T-helper 22 cell (primary cell): ENCODE measurements around the gene PCIF1.
A peak's percentile ranks its signal among the peaks of the same experiment; 100 is the strongest.
"Not testable (repeated sequence)": the region's sequence is repeated elsewhere in the genome, so short reads cannot be mapped to it uniquely, and the experiment has no call there.

ENCODE experiments used
- DNase-seq: peaks from one replicate; pipeline ENCODE4 v3.0.0-alpha.2; 2020; ENCODE audit warnings: low read depth

The PCIF1 gene

GRCh38 chr20:45924391-45925261 lies 9.9 kb upstream of the PCIF1 start:
- DNase-seq = no peak

- DNase-seq = no peak
Measured at GRCh38 chr20:45925821-45926506, 8.5 kb upstream of the PCIF1 start.

- no peak for DNase-seq
Measured at GRCh38 chr20:45926731-45927070, 7.8 kb upstream of the PCIF1 start.

- no peak for DNase-seq
Measured at GRCh38 chr20:45927071-45927878, 7.2 kb upstream of the PCIF1 start.

GRCh38 chr20:45931680-45932079 lies 2.8 kb upstream of the PCIF1 start:
- DNase-seq = not testable (repeated sequence)

GRCh38 chr20:45933266-45934045 lies 1.0 kb upstream of the PCIF1 start:
- peak; percentile 35 for DNase-seq

GRCh38 chr20:45934046-45934585 lies 367 bp upstream of the PCIF1 start:
- DNase-seq = peak; percentile 40

GRCh38 chr20:45935416-45936046 lies 1.0 kb downstream of the PCIF1 start:
- DNase-seq = no peak

GRCh38 chr20:45937765-45938164 lies 3.3 kb downstream of the PCIF1 start:
- no peak for DNase-seq

GRCh38 chr20:45938727-45939438 lies 4.4 kb downstream of the PCIF1 start:
- DNase-seq = no peak

GRCh38 chr20:45940053-45940452 lies 5.6 kb downstream of the PCIF1 start:
- no peak for DNase-seq

- DNase-seq = no peak
Measured at GRCh38 chr20:45940469-45940868, 6.0 kb downstream of the PCIF1 start.

GRCh38 chr20:45943613-45944012 lies 9.1 kb downstream of the PCIF1 start:
- DNase-seq = no peak

- no peak for DNase-seq
Measured at GRCh38 chr20:45944151-45944964, 9.9 kb downstream of the PCIF1 start.

- DNase-seq = no peak
Measured at GRCh38 chr20:45944965-45945677, 10.6 kb downstream of the PCIF1 start.

GRCh38 chr20:45945678-45946148 lies 11.2 kb downstream of the PCIF1 start:
- no peak for DNase-seq

GRCh38 chr20:45946149-45946970 lies 11.9 kb downstream of the PCIF1 start:
- no peak for DNase-seq
